ENCODE data around the gene ZNRF1. TPM values are rescaled to one million over a fixed set of nuclear protein-coding genes. Genes with fewer than 3 reads are reported as not detected.

Gene ZNRF1
- total RNA-seq, 4 donors from 2014 or later, result 13.0 to 16.7 (median 15.8) TPM

- Histone ChIP-seq H3K36me3 (no peaks in the 10 kb centered on the region), H3K4me1 (no peaks in the 10 kb centered on the region), H3K27me3 (no peaks in the 10 kb centered on the region), H3K9me3 (no peaks in the 10 kb centered on the region), H3K27ac (no peak overlapping the region), H3K4me3 (no peak overlapping the region)
- no peak for DNase-seq (ENCODE audit: low spot score in 2 of 2)
- no peak for TF ChIP-seq POLR2A (IDR thresholded peaks at IDR 0.05)
- no peak for TF ChIP-seq CTCF (IDR thresholded peaks at IDR 0.05)
- no peak for TF ChIP-seq POLR2AphosphoS5 (IDR thresholded peaks at IDR 0.05)
- no peak for TF ChIP-seq EP300 (IDR thresholded peaks at IDR 0.05)
- 73% methylated on average over 13 of the region's 13 CpGs for WGBS
These were observed 7.0 kb upstream of the ZNRF1 start for GRCh38 chr16:74991593-74992403.

GRCh38 chr16:74995986-74996385 lies 2.8 kb upstream of the ZNRF1 start:
- no peak for DNase-seq (ENCODE audit: low spot score in 2 of 2)
- Histone ChIP-seq H3K4me1 (peaks cover 25% of the 10 kb centered on the region), H3K27me3 (no peaks in the 10 kb centered on the region), H3K27ac (no peak overlapping the region), H3K4me3 (no peak overlapping the region), H3K36me3 (no peaks in the 10 kb centered on the region), H3K9me3 (no peaks in the 10 kb centered on the region)
- TF ChIP-seq POLR2AphosphoS5 (IDR thresholded peaks at IDR 0.05), result no peak
- no peak for TF ChIP-seq EP300 (IDR thresholded peaks at IDR 0.05)
- no peak for TF ChIP-seq CTCF (IDR thresholded peaks at IDR 0.05)
- TF ChIP-seq POLR2A (IDR thresholded peaks at IDR 0.05), result no peak
- WGBS, result 95% methylated on average over 1 of the region's 1 CpG

- no peaks in the 10 kb centered on the region for H3K27me3 ChIP-seq
- DNase-seq (ENCODE audit: low spot score in 2 of 2), result no peak
- H3K4me3 ChIP-seq, result no peak overlapping the region
- H3K36me3 ChIP-seq, result no peaks in the 10 kb centered on the region
- no peak overlapping the region for H3K27ac ChIP-seq
- WGBS, result 86% methylated on average over 8 of the region's 8 CpGs
- TF ChIP-seq EP300 (IDR thresholded peaks at IDR 0.05) (no peak), POLR2A (IDR thresholded peaks at IDR 0.05) (no peak), POLR2AphosphoS5 (IDR thresholded peaks at IDR 0.05) (no peak), CTCF (IDR thresholded peaks at IDR 0.05) (no peak)
- peaks cover 34% of the 10 kb centered on the region for H3K4me1 ChIP-seq
- no peaks in the 10 kb centered on the region for H3K9me3 ChIP-seq
These were observed 1.8 kb upstream of the ZNRF1 start for GRCh38 chr16:74997042-74997491.

- Histone ChIP-seq H3K27ac (peak overlapping the region; percentile 85), H3K27me3 (no peaks in the 10 kb centered on the region), H3K4me1 (peaks cover 45% of the 10 kb centered on the region), H3K9me3 (no peaks in the 10 kb centered on the region), H3K4me3 (peak overlapping the region; percentile 94), H3K36me3 (no peaks in the 10 kb centered on the region)
- no peak for TF ChIP-seq CTCF (IDR thresholded peaks at IDR 0.05)
- no peak for TF ChIP-seq POLR2A (IDR thresholded peaks at IDR 0.05)
- no peak for TF ChIP-seq EP300 (IDR thresholded peaks at IDR 0.05)
- no peak for TF ChIP-seq POLR2AphosphoS5 (IDR thresholded peaks at IDR 0.05)
- WGBS, result 3% methylated on average over 44 of the region's 44 CpGs
- peak in 1 of 2 donors; percentile 68 for DNase-seq (ENCODE audit: low spot score in 2 of 2)
These were observed 390 bp downstream of the ZNRF1 start for GRCh38 chr16:74999219-74999608.

- Histone ChIP-seq H3K4me1 (peaks cover 45% of the 10 kb centered on the region), H3K27me3 (no peaks in the 10 kb centered on the region), H3K4me3 (peak overlapping the region; percentile 94), H3K36me3 (no peaks in the 10 kb centered on the region), H3K27ac (peak overlapping the region; percentile 85), H3K9me3 (no peaks in the 10 kb centered on the region)
- TF ChIP-seq POLR2A (IDR thresholded peaks at IDR 0.05) (no peak), CTCF (IDR thresholded peaks at IDR 0.05) (no peak), POLR2AphosphoS5 (IDR thresholded peaks at IDR 0.05) (peak in 1 of 3 donors; percentile 7), EP300 (IDR thresholded peaks at IDR 0.05) (no peak)
- peak; percentile 76 to 83 for DNase-seq (ENCODE audit: low spot score in 2 of 2)
- WGBS, result under 1% methylated on average over 29 of the region's 71 CpGs
These were observed 1.0 kb downstream of the ZNRF1 start for GRCh38 chr16:74999609-75000480.

Measured in suprapubic skin (tissue), 4 donors.